GM23248 (cell line): ENCODE data around the gene RNF135.

Experiments
- EZH2 ChIP-seq: fragments of 200-600 bp; sonication (generic); IDR thresholded peaks from 2 replicates; pipeline ENCODE4 v1.6.1; 2018; ENCODE audit warnings: antibody characterized with exemption, mild to moderate bottlenecking; ENCODE audit not compliant: insufficient read depth, poor library complexity, severe bottlenecking
- EZH2phosphoT487 ChIP-seq: fragments of 200-600 bp; sonication (generic); IDR thresholded peaks from 2 replicates; pipeline ENCODE4 v1.6.1; 2018; ENCODE audit warnings: antibody characterized with exemption, moderate library complexity, mild to moderate bottlenecking, low read depth; ENCODE audit not compliant: insufficient read depth

DNA sequence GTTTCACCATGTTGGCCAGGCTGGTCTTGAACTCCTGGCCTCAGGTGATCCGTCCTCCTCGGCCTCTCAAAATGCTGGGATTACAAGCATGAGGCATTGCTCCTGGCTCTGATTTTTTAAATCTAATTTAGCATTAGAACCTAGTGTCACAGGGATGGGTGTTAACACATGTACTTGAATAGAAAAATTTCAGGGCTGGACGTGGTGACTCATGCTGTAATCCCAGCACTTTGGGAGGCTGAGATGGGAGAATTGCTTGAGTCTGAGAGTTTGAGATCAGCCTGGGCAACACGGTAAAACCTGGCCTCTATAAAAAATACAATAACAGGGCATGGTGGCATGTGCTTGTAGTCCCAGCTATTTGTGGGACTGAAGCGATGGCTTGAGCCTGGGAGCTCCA is 6.0 kb upstream of the RNF135 start:
- TF ChIP-seq EZH2phosphoT487 = no peak
- TF ChIP-seq EZH2 = no peak
